GM19397 (cell line): ENCODE data around the gene GLIS1.

Experiments used
- ATAC-seq: cut with Tn5 transposase; IDR thresholded peaks from one replicate; pipeline ENCODE4 v1.9.1; 2021; ENCODE audit warnings: mild to moderate bottlenecking, moderate library complexity; ENCODE audit not compliant: unreplicated experiment

GLIS1 gene

DNA sequence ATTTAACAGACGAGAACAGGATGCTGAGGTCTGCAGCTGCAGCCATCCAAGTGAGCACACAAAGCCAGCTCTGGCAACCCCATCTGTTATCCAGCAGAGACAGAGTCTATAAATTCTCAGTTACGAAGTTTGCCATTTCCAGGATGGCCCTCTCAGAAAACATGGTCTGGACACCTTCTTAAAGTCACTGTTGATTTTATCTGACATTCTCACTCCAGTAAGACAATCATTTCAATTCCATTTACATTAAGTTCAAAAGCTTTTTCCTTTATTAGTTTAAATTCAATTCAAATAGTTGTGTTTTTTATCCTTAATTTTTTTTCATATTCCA lies 154.2 kb downstream of the GLIS1 start:
- ATAC-seq, result no peak

DNA sequence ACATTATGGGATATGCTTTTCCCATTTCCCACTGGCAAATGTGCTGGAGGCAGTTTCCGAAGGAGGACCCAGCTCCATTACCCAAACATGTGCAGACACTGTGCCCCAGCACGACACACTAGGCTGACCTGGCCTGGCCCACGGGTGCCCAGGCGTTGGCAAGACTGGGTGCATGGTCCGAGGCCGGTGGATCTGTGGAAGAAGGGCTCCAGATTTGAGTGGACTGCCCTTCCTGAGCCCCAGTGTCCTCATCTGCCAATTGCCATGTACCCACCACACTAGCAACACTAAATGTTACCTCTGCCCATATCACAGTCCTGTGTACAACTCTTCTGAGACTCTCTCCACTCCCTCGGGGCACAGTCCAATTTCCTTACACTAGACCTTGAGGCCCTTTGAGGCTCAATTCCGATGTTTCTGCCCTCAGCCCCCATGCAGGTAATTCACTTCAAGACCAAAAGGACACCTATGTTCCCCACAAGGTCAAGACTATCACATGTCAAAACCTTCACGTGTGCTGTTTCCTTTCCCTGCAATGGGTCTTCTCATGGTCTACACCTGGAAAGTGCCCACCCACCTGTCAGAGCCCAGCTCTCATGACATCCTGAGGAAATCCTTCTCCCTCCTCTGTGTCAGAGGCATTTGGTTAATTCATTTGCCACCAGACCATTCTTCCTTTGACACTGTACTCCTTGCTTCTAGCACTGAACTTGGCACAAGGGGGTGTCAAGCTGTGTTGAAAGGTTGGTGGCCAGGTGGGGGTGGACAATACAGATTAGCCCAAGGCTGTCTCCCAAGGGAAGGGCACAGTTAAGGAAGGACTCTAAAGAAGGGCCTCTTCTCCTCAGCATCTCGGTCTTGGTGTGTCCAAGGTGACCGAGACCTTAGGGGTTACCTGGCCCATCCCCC lies 154.8 kb downstream of the GLIS1 start:
- ATAC-seq, result no peak

DNA sequence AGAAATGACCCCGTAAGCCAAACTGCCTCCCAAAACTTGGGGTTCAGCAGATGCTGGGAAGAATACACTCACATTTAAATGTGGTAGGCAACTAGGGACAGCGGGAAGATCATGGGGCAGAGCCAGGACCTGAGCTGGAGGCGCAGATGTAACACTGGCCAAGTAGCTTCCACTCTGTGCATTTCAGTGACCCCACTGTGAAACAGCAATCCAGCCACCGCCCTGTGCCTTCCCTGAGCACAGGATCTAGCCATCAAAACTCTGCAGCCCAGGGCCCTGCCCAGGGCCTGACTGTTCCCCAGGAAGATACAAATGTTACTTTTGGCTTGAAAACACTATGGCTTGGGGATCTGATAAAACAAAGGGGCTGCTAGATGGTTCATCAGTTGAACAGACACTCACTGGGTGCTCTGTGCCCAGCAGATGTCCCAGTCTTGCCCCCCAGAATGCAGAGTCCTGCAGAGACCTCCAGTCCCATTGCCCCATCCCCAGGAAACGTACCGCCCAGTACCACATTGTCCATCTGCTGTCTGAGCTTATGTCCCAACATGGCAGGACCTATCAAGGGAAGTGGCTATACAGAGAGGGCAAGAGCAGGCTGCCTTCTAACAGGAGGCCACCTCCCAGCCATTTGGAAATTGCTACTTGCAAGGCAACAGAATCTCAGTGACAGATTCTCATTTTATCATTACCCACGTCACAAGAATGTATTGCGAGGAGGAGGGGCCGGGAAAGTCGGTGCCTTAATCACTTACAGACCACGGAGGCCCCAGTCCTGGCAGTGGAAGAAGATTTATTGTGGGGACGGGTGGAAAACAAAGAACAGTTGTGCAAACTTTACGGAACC lies 155.7 kb downstream of the GLIS1 start:
- no peak for ATAC-seq

DNA sequence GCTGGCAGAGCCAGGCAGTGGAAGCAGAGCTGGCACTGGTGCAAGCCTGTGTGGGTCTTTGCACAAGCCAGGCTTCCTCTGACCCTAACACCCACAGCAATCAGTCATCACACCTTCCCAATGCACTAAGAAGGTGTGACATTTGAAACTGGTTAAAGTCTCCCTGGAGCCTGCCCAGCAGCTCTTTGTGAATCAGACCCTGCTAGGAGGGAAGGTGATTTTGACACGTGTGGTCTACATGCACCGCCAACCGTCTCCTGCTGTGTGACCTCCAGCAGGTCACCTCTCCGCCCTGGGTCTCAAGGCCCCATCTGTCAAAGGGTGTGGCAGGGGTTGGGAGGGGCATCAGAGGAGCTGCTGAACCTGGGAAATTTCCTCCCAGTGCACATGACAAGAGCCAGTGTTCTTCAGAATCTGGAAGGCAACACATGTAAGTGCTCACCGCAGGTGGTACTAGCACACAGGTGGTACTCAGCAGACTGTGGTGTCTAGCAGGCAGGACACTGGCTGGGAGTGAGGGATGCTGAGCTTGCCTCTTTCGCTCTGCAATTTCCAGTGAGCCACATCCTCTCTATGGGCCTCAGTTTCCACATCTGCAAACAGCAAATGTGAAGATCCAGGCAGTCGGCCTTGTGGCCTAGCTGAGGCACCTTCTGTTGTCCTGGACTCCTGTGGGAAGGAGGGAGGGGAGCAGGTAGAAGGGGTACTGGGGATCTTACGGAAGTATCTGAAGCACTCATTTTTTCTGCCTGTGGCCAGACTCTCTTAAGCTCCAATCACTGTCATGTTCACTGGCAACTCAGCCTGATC lies 156.5 kb downstream of the GLIS1 start:
- no peak for ATAC-seq

DNA sequence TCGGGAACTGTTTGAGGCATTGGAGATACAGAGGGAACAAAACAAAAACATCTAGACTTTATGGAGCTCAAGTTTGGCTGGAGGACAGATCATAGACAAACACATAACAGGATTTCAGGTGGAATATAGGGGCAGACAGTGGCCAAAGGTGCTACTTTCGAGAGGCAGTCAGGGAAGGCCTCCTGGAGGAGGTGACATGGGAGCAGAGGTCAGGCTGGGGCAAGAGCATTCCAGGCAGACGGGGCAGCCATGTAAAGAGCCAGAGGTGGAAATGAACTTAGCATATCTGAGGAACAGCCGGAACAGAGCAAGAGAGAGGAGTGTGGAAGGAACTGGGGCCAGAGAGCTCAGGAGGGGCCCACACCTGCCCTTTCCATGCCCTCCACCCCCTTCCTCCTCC lies 157.5 kb downstream of the GLIS1 start:
- ATAC-seq, result no peak

DNA sequence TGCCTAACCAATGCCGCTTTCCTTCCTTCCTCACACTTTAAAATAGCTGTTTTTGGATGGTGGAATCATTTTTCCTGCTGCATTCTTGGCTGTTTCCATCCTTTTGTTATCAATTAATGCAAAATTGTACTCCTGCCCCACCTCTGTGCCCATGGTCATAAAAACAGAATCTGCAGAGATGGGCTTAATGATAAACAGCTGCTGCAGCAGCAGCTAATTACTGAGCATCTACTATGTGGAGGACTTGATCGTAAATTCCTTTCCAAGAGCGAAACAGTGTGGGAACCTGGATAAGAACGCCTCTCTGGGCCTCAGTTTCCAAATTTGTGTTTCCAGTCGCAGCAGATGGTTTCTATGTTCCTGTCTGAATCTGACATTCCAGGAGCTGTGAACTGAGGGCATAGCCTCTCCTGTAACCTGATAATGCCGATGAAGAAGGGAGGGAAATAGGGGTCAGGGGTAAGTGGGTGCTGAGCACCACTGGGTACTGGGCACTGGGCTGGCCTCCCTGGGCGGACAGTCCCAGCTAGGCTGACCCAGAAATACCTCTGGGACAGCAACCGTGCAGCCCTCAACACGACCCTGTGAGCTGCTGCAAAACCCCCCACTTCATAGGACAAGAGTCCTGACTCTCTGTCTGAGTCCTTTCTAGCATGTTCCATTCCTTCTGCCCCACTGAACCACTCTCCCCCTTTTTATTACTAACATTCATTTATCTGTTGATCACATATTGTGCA lies 158.1 kb downstream of the GLIS1 start:
- no peak for ATAC-seq

DNA sequence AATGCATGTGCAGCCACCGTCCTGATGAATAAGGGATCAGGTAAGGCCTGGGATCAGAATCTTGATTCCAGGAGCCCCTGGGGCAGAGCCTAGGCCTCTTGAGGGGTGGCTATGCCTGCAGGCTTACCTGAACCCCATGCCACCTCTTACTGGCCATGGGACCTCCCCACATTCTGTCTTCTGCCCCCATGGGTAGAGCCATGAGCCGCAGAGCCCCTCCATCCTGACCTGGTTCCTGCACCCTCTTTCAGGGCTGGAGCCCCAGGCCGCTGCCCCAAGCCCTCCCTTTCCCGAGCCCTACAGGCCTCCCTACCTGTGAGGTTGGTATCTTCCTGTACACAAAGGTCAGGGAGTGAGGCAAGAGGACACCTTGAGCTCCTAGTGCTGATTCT lies 159.0 kb downstream of the GLIS1 start:
- ATAC-seq, result no peak

DNA sequence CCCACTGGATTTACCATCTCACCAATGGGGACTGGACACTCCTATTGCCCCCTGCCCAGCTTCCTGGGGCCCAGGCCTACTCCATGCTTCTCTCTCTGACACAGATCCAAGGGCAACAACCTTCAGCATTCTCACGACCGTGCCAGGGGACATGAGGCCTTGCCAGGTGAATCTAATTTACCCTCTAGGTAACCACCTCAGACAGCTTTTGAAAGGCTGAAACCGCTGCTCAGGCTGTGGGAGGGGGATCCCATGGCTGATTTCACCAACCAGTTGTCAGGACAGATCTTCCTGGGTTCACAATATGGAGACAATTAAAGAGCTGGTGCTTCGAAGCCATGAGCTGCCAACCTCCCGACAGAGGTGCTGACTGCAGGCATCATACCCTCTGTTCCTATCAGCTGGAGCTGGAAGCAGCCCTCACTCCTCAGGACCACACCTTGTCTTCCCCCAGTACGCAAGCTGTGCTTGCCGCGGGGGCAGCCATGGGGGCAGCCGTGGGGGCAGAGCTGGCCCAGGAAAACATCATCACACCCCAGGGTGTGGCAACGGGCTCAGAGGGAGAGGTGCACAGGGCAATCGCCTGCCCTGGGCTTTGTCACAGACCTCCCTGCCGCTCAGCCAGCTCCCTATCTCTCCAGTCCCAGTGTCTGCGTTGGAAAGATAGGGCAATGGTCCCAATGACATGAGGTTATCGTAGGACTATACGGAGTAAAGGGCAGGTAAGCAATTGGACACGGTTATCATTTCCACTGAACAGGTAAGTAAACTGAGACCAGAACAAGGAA lies 159.5 kb downstream of the GLIS1 start:
- no peak for ATAC-seq

DNA sequence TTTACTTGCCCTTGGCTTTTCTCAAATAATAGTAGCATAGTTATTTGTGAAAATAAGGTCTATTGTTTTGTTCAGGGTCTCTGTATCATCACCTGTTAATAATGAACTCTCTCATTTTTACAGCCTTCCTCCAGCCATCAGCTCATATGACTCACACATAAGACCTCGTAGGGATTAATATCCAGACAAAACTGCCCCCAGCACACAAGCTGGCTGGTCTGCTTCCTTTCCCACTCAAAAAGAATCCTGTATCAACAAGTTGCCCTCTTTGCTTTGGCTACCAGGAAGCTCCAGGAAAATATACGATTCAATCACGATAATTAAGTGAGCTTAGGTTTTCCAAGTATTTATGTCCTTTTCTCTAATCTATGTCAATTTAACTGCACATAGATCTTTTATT lies 160.6 kb downstream of the GLIS1 start:
- ATAC-seq, result no peak

DNA sequence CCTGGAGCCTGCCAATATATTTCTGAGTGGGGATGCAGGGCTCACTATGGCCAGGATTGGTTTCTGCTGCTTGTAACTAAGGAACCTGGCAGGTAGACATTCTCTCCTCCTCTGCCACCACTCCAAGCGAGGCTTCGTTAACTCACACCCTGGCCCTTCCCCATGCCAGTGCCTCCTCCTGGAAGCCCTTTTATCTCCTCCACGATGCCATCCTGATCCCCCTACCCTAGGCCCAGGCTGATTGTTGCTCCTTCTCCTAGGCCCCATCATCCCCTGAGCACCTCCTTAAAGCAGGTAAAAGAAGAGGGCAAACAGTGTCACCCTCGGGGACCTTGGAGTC lies 161.2 kb downstream of the GLIS1 start:
- no peak for ATAC-seq

DNA sequence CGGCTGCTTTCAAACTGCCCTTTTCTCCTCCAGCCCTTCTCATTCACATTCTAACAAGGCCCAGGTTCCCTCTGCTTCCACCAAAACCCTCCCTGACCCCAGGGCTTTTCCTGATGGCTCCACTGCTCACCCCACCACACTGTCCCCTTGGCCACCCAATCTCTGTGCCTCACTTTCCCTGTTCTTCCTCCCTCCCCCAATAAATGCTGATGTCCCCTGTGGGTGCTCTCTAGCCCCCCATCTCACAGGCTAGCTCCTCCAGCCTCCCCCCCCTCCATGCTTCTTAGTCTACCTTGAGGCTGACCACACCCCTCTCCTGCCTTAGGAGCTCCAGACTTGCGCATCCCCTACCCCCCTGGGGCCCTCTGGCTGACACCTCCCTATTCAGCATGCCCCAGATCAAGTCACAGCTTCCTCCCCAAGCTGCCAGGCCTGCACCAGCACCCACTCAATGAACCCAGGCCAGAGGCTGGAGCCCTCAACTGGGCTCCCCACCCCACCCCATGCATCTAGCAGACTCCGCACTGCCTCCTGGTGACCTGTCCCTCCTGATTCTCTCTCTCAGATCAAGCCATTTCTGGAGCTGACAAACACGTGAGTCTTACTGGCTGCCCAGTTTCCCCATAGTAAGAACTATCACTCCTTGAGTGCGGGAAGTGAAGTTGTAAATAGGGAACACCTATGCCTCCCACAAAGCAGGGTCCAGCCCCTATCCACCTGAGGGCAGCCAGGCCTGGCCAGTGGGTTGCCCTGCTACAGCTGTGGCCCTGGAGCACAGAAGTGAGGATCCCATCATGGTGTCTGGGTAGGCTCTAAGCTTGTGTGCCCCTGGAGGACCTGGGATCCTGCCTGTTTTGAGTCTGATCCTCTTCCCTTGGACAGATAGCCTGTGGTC lies 161.9 kb downstream of the GLIS1 start:
- ATAC-seq, result no peak

DNA sequence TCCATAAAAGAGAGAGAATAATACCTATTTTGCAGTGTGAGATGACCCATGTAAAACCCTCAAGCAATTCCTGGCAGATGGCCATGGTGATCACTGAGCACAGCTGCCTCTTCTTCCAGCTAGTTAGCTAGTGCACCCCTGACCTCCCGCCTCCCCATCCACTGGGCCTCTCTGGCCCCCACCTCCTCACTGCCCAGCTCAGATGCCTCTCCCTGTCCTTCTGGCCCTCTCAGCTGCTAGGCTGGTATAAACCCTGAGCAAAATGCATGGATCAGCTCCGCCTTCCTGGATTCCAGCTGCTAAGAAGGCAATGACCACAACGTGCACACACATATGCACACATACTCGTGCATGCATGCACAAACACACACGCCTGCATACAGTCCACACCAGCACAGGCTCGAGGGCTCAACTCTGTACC lies 162.6 kb downstream of the GLIS1 start:
- ATAC-seq, result no peak

DNA sequence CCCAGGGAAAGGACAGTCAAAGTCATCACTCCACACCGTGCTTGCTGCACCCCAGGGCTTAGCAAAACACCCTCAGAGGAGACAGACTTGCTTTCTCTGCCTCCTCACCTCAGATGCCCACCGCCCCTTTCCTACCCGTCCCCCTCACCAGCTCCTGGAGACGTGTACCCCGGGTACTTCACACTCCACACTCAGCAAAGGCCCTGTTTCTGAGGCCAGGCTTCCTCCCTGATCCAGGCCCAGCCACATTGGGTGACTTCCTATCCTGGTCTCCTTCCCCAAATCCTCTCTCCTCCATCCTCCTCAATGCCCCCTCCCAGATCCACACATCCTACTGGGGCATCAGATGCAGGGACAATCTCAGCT lies 163.0 kb downstream of the GLIS1 start:
- ATAC-seq, result no peak

DNA sequence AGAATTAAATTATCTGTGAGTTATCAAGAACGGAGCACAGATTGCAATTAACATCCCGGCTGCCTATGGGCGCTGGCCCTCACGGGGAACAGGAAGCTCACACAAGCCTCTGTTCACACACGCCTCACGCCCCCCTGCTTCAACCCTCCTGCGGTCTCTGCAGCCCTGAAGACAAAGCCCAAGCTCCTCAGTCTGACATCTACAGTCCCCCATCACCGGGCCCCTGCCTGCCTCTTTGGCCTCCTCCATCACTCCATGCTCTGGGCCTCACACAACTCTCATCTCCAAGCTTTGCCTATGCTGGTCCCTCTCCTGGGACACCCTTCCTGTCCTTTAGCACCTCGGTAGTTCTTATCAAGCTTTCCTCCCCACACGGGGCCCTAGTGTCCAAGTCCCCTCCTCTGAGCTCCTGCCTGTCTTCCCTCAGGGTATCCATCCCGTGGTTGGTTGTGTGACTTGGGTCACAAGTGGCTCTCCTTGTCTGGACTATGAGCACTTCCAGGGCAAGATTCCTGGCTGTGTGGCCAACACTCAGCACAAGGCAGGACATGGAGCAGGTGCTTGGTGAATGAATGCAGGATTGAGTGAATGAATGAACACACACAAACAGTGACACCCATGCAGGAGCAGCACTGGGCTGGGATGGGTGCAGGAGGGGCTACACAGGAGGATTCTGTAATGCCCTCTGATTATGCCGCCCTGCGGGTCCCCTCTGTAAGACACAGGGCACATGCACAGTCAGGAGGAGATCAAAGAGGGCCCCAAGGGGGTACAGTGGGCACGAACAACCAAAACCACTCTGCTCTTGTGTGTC lies 163.6 kb downstream of the GLIS1 start:
- no peak for ATAC-seq

DNA sequence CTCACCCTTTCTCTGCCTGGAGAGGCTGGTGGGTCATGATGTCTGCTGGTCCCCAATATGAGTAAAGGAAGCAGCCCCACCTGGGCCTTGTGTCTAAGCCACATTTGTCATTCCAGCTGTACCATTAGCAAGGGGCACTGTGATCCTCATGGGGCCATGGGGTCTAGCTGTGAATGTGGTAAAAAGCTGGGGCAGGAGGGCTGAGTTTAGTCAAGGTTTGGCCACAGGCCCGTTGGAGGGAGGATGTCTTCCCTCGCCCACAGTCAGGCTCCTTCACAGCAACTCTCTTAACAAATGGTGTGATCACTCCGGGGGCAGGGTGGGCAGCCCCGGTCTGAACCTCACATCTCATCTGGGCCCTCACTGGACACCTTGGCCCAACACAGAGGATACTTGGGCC lies 164.3 kb downstream of the GLIS1 start:
- no peak for ATAC-seq

DNA sequence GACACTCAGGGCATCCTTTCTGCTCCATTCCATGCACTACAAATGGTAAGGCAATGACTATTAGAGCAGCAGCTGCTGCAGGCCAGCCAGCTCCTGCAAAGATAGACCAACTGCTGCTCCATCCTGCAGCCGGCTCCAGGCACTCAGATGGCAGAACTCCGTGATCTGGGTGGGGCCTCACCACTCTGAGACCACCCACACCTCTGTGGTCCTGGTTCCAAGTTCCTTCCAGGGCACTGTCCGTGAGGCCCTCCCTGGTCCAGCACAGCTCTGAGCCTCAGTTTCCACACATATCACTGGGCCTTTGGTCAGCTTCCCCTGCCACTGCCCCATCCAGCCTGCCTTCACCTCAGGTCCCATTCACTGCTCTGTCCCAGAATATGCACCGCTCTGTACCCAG lies 165.0 kb downstream of the GLIS1 start:
- ATAC-seq, result no peak

DNA sequence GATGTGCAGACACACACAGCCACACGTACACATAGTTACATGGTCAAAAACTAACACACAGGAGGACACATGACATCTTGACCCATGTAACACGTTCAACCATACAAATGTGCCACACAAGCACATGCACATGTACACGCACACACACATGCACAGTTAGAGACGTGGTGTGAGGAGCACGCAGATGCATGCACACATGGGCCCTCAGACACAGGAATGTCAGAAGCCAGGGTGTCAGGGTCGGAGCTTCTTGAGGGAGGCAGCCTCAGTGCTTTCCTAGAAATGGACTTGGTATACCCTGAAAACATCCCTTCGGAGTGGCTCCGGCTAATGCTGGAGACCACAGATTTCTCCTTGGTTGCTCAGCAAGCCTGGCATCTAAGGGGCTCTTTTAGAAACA lies 165.4 kb downstream of the GLIS1 start:
- no peak for ATAC-seq

DNA sequence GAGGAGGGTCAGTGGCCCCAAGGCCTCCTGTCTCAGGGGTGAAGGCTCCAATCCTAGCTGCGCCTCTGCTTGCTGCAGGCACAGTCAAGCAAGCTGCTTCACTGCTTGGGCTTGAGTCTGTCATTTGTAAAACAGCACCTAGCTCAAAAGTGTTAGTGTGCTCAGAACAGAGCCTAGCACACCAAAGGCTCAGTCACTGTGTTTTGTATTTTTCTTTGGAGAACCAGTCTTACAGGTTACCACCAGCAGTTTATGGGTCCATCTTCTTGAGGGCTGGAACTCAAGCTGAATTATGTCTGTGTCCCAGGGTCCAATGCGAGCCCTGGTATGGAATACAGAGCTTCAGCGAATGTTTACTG lies 166.2 kb downstream of the GLIS1 start:
- ATAC-seq, result no peak
